ENCODE data around the gene NT5C3B.
A peak's percentile ranks its signal among the peaks of the same experiment; 100 is the strongest.
"Not testable (repeated sequence)": the region's sequence is repeated elsewhere in the genome, so short reads cannot be mapped to it uniquely, and the experiment has no call there.

NT5C3B gene

DNA sequence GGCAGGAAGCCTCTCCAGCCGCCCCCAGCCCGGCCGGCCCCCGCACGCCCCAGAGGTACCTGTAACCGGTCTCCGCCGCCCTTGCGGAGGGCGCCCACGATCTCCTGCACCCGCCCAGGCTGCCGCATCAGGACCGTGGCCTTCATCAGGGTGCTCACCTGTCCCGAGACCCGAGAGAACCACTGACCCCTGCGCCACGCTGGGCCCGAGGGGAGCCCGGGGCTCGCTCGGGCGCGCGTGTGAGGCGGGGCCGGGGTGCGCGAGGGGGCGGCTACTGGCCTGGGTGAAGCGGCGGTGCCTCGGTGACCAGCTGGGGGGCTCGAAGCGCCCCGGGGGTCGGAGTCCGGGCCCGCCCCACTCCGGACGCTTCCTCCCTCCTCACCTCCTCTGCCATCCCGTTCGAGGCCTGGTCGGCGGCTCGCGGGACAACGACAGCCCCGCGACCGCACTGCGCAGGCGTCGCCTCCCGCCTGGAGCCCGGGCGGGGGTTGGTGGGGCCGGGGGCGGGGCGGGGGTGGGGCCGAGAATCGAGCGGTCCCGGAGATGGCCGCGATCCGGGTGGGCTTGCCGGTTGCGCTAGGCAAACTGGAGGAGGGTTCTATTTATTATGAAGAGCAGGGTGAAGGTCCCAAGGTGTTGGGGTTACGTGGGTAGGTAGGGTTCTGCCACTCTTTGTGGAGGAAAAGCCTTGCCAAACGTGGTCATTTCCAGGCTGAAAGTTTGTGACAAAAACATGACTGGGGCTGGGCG, at the start of gene NT5C3B:
NT5C3B (minus strand) TSS at position 433 of the 750 bp plus-strand sequence; CDS start at position 394, 39 bp downstream.
- no peak for DNase-seq (ENCODE audit: low read depth)

DNA sequence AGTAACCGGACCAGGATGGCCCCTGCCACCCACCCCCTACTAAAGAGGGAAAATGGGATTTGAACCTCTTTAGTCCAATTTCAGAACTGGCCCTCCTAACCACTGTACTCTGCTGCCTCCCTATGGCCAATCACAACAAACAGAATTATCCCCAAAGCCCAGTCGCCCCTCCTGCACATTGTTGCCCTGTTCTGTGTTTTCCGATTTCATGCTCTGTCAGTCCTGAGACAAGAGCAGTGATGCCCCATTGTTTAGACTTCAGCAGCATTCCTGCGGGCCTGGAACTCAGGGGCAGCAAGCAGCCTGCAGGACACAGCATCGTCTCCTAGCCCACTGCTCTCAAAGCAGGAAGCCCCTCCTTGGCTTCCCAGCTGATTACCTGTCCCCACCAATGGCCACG, 49.7 kb upstream of the NT5C3B start:
- no peak for DNase-seq (ENCODE audit: low read depth)

DNA sequence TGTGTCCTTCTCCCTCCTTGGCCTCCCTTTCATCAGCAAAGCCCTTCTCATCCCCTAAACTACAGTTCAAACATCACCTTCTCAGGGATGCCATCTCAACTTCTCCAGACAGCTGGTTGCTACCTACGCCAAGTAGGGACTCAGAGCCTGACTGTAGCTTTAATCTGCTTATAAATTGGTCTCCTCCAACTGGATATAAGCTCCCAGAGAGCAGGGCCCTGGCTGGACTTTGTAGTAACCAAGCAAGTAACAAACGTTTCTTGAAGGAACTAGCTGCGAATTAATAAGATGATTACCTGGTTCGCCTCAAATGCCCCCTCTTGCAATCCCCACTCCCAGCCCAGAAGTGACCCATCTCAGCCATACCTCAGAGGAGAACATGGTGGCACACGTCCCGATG, 46.7 kb upstream of the NT5C3B start:
- DNase-seq (ENCODE audit: low read depth): no peak

DNA sequence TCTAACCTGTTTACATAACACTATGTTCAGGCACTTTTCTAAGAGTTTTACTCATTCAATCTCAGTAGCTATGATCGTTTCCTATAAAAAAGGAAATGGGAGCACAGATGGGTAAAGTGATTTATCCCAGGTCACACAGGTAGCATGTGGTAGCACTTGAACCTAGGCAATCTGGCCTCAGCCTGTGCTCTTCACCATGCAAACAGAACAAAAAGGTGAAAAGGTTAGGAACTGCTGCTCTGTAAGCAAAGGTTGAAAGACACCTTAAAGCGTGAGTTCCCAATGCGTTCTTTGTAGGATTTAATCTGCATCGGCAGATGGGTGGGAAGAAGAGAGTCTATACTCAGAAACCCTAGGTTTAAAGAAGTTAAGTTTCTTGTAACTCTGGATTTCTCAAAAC, 44.1 kb upstream of the NT5C3B start:
- DNase-seq (ENCODE audit: low read depth): no peak

DNA sequence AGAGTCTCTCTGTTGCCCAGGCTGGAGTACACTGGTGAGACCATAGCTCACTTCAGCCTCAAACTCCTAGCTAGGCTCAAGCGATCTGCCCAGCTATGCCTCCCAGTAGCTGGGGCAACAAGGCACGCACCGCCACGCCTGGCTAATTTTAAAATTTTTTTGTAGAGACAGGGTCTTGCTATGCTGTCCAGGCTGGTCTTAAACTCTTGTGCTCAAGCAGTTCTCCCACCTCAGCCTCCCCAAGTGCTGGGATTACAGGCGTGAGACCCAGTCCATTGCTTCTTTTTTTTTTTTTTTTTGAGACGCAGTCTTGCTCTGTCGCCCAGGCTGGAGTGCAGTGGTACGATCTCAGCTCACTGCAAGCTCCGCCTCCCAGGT, 38.2 kb upstream of the NT5C3B start:
- not testable (repeated sequence) for DNase-seq (ENCODE audit: low read depth)

DNA sequence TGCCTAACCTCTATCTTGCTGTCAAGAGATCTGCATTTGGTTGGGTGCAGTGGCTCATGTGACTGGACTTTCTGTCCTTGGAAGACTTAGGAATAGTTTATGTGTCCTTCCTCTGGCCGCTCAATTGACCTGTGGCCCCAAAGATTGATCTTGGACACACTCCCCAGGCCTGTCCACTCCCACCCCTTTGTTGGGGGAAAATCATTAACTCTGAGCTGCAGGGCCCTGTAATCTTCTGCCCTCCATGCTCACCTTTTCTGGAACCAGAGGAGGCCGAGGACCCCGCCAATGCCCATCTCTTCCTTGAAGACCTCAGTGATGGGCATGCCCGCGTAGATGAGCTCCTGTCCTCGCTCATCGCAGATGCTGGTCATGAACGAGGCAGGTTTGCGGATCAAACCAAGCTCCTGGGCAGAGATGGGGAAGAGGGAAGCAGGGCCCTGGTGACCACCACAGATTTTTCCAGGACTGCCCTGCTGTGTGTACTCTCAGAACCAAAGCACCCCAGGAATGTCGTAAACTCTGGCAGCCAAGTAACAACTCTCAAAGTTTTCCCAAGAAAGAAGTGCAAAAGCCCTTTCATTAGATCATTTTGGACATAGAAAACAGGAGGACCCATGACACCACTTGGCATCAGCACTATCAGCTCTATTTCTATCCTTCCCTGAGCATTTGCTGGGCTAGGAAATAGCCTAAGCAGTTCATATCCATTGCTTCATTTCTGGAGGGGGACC, 37.7 kb upstream of the NT5C3B start:
- no peak for DNase-seq (ENCODE audit: low read depth)

DNA sequence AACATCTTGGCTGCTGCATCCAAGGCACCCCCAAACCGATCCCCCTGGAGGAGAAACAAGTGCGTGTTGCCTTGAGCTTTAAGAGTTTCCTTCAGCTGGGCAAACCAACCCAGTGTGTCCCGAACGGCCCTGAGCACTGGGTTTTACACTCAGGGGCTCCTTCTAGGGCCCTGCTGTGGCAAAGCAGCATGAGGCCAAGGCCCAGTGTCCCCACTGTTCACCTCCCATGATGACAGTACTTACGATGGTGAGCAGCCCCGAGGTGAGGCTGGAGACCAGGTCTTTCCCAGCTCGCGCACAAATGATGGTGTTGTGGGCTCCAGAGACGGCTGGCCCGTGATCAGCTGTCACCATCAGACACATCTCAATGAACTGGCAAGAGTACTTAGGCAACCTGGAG, 35.8 kb upstream of the NT5C3B start:
- DNase-seq (ENCODE audit: low read depth): no peak

DNA sequence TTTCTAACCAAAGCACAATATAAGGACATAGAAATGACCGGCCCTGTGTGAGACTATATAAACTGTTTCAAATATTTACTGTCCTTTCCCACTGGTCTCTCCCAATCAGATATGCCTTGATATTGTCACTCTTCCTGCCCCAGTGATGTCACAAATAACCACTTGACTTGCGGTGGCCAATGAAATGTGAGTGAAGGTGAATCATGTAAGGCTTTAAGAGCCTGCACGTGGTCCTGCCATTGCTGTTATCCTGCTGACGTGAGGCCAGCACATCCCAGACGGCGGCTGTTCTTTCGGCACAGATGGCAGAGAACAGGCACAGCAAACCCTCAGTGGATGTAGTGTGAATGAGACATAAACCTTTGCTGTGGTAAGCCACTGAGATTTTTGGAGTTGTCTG, 34.6 kb upstream of the NT5C3B start:
- DNase-seq (ENCODE audit: low read depth): no peak

DNA sequence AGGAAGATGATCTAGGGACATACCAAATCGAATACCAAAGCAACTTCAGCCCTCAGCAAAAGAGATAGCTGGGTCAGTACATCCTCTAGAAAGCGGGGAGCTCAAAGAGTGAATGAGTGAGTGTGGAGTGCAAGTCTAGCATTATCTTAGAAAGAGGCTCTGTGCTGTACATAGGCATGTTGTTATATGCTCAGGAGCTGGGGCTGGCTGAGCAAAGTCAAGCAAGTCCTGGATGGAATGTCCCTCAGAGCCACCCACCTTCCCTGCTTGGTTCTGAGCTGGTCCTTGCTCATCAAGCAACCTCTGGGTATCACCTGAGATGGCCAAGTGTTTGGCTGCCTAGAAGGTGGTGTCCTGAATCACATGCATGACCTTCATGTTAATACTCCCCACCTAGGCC, 34.1 kb upstream of the NT5C3B start:
- no peak for DNase-seq (ENCODE audit: low read depth)

DNA sequence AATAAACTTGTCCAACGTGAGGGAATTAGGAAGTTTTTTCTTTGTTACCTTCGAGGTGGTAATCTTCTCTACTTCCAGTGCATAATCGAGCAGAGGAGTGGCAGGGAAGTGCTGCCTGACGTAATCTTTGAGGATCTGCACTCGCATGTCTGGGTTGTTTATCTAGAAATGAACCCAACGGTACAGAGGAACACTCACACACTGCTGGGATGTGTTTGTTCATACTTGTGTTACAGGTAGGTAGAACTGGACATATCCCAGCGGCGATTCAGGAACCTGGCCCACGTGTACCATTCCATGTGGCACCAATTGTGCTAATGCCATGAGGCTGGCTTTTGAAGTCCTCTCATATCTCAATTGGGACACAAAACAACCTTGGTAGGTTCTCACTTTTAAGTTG, 33.4 kb upstream of the NT5C3B start:
- no peak for DNase-seq (ENCODE audit: low read depth)

DNA sequence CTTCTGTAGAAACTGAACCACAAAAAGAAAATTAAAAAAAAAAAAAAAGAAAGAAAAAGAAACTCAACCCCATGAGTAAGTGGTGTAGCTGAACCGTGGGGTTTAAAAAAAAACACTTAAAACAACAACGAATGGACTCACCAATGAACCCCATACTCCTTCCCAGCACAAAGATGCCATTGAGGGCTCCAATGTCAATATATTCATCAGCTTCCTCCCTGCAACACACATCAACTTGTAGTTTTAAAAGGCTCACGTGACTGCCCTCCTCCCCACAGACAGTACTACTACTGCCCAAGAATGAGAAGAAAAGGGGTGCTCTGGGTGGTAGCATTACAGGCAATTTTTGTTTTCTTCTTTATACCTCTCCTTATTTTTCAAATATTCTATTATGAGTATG, 32.5 kb upstream of the NT5C3B start:
- DNase-seq (ENCODE audit: low read depth): no peak

DNA sequence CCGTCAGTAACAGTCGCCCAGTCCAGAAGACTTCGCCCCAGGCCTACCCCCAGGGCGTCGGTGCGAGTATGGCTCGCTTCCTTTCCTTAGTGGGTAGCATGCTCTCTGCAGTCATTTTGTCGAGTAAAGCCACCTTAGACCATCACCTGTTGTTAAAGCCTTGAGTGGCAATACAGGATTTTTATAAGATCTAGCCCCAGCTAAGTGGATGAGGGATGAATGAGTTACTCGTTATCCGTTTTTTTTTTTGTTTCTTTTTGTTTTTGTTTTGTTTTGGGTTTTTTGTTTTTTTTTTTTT, 29.5 kb upstream of the NT5C3B start:
- no peak for DNase-seq (ENCODE audit: low read depth)

DNA sequence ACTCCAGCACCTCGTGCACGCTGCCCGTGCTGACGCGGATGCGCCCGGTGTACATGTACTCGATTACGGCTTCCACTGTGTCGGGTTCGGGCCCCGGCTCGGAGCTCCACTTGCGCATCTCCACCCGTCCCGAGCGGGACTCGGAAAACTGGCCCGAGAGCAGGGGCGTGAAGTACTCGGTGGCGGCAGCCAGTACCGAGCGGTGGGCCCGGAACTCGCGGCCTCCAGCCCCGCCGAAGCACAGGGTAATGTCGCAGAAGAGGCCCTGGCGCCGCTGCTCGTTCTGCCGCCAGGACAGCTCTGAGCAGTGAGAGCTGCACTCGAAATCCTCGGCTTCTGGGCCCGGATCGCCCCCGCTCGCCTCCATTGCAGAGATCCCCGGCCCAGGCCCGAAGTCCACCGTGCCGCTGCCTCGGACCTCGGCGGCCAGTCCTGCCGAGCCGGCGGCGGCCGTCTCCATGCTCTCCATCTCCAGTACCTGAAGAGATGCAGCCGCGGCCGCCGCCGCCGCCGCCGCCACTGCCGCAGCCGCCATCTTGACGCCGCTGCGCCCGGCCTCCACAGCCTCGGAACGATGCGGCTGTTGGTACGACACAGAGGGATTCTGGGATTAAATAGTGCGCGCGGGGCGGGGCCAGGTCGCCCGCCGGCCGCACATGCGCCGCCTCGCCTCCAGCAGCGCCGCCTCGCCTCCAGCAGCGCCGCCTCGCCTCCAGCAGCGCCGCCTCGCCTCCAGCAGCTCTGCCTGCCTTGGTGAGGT, 29.0 kb upstream of the NT5C3B start, which contains the start of gene KLHL11:
KLHL11 (minus strand) TSS at position 588 of the 760 bp plus-strand sequence; CDS start at position 535, 53 bp downstream.
- peak; percentile 91 for DNase-seq (ENCODE audit: low read depth)

DNA sequence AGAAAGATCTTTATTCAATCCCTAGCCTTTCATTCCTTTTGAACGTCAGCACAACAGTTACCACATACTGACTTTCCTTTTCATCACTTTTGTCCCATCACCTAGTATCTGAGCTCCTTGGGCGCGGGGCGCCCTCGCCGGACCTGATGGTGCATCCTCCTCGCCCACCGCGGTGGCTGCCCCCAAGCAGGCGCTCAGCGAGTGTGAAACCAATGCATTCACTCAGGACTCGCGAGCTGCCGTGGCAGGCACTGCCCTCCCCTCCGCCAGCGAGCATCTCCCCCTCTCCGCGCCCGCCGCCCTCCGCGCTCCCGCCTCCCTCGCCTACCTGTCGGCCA, 28.4 kb upstream of the NT5C3B start:
- peak; percentile 17 for DNase-seq (ENCODE audit: low read depth)

DNA sequence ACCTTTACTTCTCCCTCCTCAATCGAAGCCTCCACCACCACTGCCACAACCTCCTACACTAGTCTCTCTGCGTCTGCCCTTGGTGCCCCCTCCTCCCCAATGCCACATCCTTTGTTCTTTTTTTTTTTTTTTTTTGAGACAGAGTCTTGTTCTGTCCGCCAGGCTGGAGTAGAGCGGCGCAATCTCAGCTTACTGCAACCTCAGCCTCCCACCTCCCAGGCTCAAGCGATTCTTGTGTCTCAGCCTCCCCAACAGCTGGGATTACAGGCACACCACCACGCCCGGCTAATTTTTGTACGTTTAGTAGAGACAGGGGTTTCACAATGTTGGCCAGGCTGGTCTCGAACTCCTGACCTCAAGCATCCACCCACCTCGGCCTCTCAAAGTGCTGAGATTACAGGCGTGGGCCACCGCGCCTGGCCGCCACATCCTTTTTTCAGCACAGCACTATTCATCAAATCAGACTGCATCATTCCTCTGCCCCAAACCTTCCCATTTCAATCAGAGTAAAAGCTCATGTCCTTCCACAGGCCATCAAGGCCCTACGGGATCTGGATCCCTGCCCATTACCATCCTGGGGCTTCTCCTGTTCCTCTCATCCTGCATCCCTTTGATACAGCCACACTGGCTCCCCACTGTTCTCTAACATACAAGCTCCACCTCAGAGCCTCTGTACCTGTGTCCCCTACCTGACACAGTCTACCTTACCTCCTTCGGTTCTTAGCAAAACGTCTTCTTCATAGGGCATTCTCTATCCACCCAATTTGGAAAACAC, 27.2 kb upstream of the NT5C3B start:
- no peak for DNase-seq (ENCODE audit: low read depth)

DNA sequence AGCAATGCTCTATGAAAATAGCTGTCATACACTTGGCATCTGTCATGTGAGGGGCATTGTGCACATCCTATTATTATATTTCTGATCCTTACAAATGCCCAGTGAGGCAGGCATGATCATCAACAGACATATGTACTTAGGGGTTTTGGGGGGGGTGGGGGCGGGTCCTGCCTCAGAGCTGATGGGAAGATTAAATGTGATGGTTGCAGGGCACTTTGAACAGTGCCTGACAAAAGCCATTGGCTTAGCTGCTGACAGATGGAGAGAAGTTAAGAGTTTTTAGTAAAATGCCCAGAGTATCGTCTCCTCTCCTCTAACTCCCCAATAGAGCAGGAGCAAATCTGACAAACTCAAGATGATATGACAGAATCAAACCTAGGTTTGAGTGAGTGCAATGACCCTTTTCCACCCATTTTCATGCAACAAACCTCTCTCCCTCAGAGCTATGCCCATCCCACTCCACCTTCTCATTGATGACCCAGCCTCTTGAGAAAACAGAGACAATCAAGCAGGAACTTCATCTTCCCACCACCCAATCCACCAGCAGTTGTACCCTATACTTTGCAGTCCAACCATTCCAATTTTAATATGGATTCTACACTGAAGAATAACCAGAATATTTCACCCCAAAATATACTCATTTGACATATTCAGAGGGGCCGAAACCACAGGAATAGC, 24.4 kb upstream of the NT5C3B start:
- DNase-seq (ENCODE audit: low read depth): no peak

DNA sequence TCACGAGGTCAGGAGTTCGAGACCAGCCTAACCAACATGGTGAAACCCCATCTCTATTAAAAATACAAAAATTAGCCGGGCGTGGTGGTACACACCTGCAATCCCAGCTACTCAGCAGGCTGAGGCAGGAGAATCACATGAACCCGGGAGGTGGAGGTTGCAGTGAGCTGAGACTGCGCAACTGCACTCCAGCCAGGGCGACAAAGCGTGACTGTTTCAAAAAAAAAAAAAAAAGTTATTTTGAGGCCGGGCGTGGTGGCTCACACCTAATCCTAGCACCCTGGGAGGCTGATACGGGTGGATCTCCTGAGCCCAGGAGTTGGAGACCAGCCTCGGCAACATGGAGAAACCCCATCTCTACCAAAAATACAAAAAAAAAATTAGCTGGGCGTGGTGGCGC, 15.3 kb upstream of the NT5C3B start:
- DNase-seq (ENCODE audit: low read depth): not testable (repeated sequence)

DNA sequence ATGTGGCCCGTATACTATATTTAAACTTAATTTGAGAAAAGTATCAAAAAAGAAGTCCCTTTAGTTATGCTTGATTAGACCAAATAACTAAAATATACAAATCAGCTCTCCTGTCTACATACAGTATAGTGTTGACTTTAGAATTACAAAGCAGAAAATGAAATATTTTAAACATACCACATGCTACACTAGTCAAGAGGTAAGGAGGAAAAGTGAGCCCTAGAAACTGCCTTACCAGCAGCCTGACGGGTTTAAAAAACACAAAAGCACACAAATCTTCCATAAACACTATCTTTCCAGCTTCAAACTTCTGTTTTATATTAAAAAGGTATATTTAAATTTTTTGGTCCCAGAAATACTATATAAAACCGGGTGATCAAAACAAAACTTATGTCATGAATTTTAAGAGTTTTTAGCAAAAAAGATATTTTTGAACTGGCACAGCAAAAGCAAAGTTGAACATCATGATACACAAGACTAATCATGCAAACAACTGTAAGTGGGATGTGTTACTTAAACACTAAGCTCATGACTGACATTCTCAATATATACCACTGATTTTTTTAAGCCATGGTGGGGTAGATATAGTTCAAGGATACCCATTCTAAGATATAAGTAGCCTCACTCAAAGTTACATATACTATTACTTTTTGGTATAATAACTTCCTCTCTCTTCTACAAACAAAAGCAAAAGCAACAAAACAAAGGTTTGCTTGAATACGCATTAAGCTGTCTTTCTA, 13.4 kb upstream of the NT5C3B start:
- no peak for DNase-seq (ENCODE audit: low read depth)

DNA sequence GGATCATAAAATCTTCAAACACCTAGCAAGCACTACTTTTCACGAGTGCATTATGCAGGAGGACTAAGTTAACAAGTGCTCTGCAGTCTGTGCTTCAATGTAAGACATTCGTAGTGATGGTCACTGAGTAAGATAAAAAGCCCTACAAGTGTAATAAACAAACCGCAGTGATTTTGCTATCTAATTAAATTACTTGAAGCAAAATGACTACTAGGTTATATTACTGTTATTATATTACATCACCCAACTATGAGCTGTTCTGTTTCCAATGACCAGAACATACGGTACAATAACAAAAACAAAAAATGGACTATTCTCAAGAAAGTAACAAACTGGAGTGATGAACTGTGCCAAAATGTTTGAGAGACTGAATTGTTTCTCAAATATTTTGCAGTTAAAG, 12.8 kb upstream of the NT5C3B start:
- DNase-seq (ENCODE audit: low read depth): peak; percentile 28

DNA sequence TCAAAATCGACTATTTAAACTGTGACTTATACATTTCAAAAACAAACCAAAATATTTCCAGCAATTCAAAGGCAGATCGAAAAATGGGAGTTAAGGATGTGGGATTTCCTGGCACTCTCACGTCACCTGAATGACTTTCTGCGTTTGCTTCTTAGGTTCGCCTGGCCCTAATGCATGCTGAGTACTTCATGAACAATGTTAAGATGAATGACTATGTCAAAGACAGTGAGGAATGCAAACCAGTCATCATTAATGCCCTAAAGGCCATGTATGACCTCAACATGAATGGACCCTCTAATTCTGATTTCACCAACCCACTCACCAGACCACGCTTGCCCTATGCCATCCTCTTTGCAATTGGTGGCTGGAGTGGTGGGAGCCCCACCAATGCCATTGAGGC, 8.9 kb upstream of the NT5C3B start:
- no peak for DNase-seq (ENCODE audit: low read depth)

DNA sequence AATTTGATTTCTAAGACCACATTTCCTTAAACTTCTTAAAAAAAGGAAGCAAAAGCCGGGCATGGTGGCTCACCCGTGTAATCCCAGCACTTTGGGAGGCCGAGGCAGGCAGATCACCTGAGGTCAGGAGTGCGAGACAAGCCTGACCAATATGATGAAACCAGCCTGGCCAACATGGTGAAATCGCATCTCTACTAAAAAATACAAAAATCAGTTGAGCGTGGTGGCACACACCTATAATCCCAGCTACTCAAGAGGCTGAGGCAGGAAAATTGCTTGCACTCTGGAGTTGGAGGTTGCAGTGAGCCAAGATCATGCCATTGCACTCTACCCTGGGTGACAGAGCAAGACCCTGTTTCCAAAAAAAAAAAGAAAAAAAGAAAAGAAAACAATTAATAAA, 4.7 kb upstream of the NT5C3B start:
- DNase-seq (ENCODE audit: low read depth): not testable (repeated sequence)
